Parathyroid adenoma (tissue), 2 donors: ENCODE data around the gene UBXN1.

Experiments used
- H2AFZ ChIP-seq: fragments of 300-600 bp; sonication (generic); one replicate; pipeline ENCODE4 v1.7.0; 2017; ENCODE audit warnings: antibody characterized with exemption, mild to moderate bottlenecking
- H3K27ac ChIP-seq: fragments of 300-600 bp; sonication (generic); one replicate; pipeline ENCODE4 v1.7.0; 2017
- H3K27me3 ChIP-seq: fragments of 300-600 bp; sonication (generic); one replicate; pipeline ENCODE4 v1.7.0; 2017; ENCODE audit warnings: low read length; ENCODE audit not compliant: control insufficient read depth, insufficient read depth
- H3K36me3 ChIP-seq: fragments of 300-600 bp; sonication (generic); one replicate; pipeline ENCODE4 v1.7.0; 2017; ENCODE audit warnings: low read length; ENCODE audit not compliant: control insufficient read depth, insufficient read depth
- H3K4me1 ChIP-seq: fragments of 300-600 bp; sonication (generic); one replicate; pipeline ENCODE4 v1.7.0; 2017; ENCODE audit warnings: control low read depth
- H3K4me2 ChIP-seq: fragments of 300-600 bp; sonication (generic); one replicate; pipeline ENCODE4 v1.7.0; 2017; ENCODE audit warnings: low read length
- H3K4me3 ChIP-seq: fragments of 300-600 bp; sonication (generic); one replicate; pipeline ENCODE4 v1.7.0; 2017; ENCODE audit warnings: low read depth, low read length
- H3K79me2 ChIP-seq: fragments of 300-600 bp; sonication (generic); one replicate; pipeline ENCODE4 v1.7.0; 2017; ENCODE audit warnings: control low read depth
- H3K9ac ChIP-seq: fragments of 300-600 bp; sonication (generic); one replicate; pipeline ENCODE4 v1.7.0; 2017; ENCODE audit warnings: mild to moderate bottlenecking
- H3K9me3 ChIP-seq: fragments of 300-600 bp; sonication (generic); one replicate; pipeline ENCODE4 v1.7.0; 2017; ENCODE audit warnings: low read length; ENCODE audit not compliant: control insufficient read depth
- CTCF ChIP-seq: fragments of 300-600 bp; sonication (generic); IDR thresholded peaks from one replicate; pipeline ENCODE4 v1.7.0; 2017; ENCODE audit warnings: antibody characterized with exemption, mild to moderate bottlenecking
- donor health status: primary hyperparathyroidism.

Gene UBXN1

DNA sequence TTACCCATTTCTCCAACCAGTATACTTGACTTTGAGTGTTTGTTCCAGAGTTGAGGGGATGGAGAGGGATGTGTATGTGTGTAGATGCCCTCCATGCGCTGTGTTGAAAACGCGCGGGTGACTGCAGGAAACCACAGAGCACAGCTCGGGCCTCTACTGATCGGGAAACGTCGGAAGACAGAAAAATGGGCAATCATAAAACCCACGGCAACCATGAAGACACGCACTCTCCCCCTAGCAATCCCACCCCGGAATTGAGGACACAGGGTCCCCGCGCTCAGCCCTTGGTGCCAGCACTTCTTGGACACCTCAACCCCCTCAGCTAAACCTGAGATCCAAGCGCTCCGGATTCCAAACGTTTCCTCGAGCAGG lies 7.7 kb downstream of the UBXN1 start:
- Histone ChIP-seq H3K9ac (no peak overlapping the region), H3K4me1 (peaks cover 2% of the 10 kb centered on the region), H3K36me3 (no peaks in the 10 kb centered on the region), H3K9me3 (no peaks in the 10 kb centered on the region), H3K79me2 (no peaks in the 10 kb centered on the region), H2AFZ (peak overlapping the region; percentile 81), H3K4me2 (peak overlapping the region; percentile 60), H3K27ac (peak overlapping the region; percentile 75), H3K27me3 (no peaks in the 10 kb centered on the region), H3K4me3 (peak overlapping the region; percentile 73)
- no peak for TF ChIP-seq CTCF

DNA sequence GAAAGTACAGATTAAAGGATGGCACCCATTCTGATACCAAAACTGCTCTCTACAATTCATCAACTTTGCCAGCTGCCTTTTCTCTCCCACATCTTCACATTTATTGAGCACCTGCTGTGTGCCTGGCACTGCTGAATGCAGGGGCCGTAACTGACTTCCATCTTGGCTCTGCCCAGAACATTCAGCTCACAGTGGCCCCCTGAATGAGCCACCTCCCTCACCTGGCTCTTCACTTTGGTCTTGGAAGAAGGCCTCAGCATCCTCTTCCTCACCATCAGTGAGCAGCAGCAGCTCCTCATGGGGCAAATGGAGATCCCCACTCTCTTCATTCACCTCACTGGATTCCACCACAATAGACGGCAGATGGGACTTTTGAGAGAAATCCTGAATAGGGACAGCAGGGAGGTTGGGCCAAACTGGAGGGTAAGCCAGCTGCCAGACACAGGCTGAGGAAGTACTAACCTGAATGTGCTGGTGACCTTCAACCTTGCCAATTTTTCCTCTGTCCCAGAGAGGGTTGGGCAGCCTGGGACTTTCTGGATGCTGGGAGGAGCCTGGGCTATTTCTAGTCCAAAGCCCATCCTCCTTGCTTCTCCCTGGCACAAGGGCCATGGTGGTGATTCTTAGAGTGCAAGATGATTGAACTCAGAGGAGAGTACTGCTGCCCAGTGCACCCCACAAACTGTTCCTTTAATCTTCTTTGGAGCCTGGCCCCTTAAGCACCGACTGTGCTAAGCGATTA lies 9.3 kb downstream of the UBXN1 start:
- Histone ChIP-seq H3K4me3 (no peak overlapping the region), H3K4me2 (no peak overlapping the region), H3K27ac (no peak overlapping the region), H3K79me2 (no peaks in the 10 kb centered on the region), H3K4me1 (peaks cover 2% of the 10 kb centered on the region), H2AFZ (no peak overlapping the region), H3K27me3 (no peaks in the 10 kb centered on the region), H3K9me3 (no peaks in the 10 kb centered on the region), H3K9ac (no peak overlapping the region), H3K36me3 (no peaks in the 10 kb centered on the region)
- TF ChIP-seq CTCF, result no peak

- H3K4me3 ChIP-seq, result no peak overlapping the region
- H3K4me1 ChIP-seq, result peaks cover 2% of the 10 kb centered on the region
- TF ChIP-seq CTCF, result no peak
Measured at GRCh38 chr11:62667460-62667859, 11.4 kb downstream of the UBXN1 start.

GRCh38 chr11:62666259-62666926 lies 12.5 kb downstream of the UBXN1 start:
- Histone ChIP-seq H3K79me2 (no peaks in the 10 kb centered on the region), H2AFZ (no peak overlapping the region), H3K27ac (no peak overlapping the region), H3K4me3 (peak overlapping the region; percentile 75), H3K27me3 (no peaks in the 10 kb centered on the region), H3K9ac (no peak overlapping the region), H3K9me3 (no peaks in the 10 kb centered on the region), H3K4me1 (peaks cover 2% of the 10 kb centered on the region), H3K4me2 (peak overlapping the region; percentile 86), H3K36me3 (no peaks in the 10 kb centered on the region)
- TF ChIP-seq CTCF, result no peak

More at GRCh38 chr11:62667460-62667859, 11.4 kb downstream of the UBXN1 start:
- Histone ChIP-seq H3K36me3 (no peaks in the 10 kb centered on the region), H3K9ac (no peak overlapping the region), H3K27me3 (no peaks in the 10 kb centered on the region), H3K79me2 (no peaks in the 10 kb centered on the region), H3K27ac (no peak overlapping the region), H3K9me3 (no peaks in the 10 kb centered on the region), H3K4me2 (no peak overlapping the region), H2AFZ (no peak overlapping the region)
